Esophagus muscularis mucosa (tissue), 4 donors: Measurements from ENCODE around the gene ATF7.

Experiments
- CTCF ChIP-seq, 3 experiments: fragments of 200-600 bp in 2 of 3; fragments of 450-650 bp in 1 of 3; sonication (generic) in 2 of 3; IDR thresholded peaks; one replicate each; pipeline ENCODE4 v1.5.1; 2017 to 2019; ENCODE audit warnings: antibody characterized with exemption in 3 of 3, mild to moderate bottlenecking in 2 of 3, moderate library complexity in 1 of 3
- EP300 ChIP-seq: sonication (generic); formaldehyde crosslinking; IDR thresholded peaks from one replicate; pipeline ENCODE4 v1.6.1; 2017; ENCODE audit warnings: antibody characterized with exemption
- POLR2A ChIP-seq: fragments of 450-650 bp; IDR thresholded peaks from one replicate; pipeline ENCODE4 v1.6.1; 2017; ENCODE audit warnings: antibody characterized with exemption, moderate library complexity, mild to moderate bottlenecking, low read depth
- POLR2AphosphoS5 ChIP-seq, 2 donors: sonication (generic); formaldehyde crosslinking; IDR thresholded peaks; one replicate each; pipeline ENCODE4 v1.6.1; 2017; ENCODE audit warnings: antibody characterized with exemption in 2 of 2

GRCh38 chr12:53486736-53487487 lies 139.3 kb downstream of the ATF7 start:
- TF ChIP-seq CTCF (IDR thresholded peaks at IDR 0.05) (no peak), POLR2AphosphoS5 (IDR thresholded peaks at IDR 0.05) (peak in 1 of 2 donors; percentile 31), POLR2A (no peak), EP300 (no peak)
